Measurements from ENCODE around the gene NPBWR2.
A peak's percentile ranks its signal among the peaks of the same experiment; 100 is the strongest.

The NPBWR2 gene

GRCh38 chr20:64071341-64072332 lies 35.7 kb downstream of the NPBWR2 start:
- DNase-seq (ENCODE audit: low spot score): no peak

GRCh38 chr20:64070244-64070993 lies 36.9 kb downstream of the NPBWR2 start:
- no peak for DNase-seq (ENCODE audit: low spot score)

- DNase-seq (ENCODE audit: low spot score): peak; percentile 67
Measured at GRCh38 chr20:64069614-64070243, 37.6 kb downstream of the NPBWR2 start.

GRCh38 chr20:64069209-64069613 lies 38.2 kb downstream of the NPBWR2 start:
- DNase-seq (ENCODE audit: low spot score): no peak

- DNase-seq (ENCODE audit: low spot score): no peak
Measured at GRCh38 chr20:64068386-64069208, 38.8 kb downstream of the NPBWR2 start.

- no peak for DNase-seq (ENCODE audit: low spot score)
Measured at GRCh38 chr20:64067733-64068307, 39.5 kb downstream of the NPBWR2 start.

- DNase-seq (ENCODE audit: low spot score): no peak
Measured at GRCh38 chr20:64067005-64067632, 40.2 kb downstream of the NPBWR2 start.

GRCh38 chr20:64065974-64066343 lies 41.4 kb downstream of the NPBWR2 start:
- DNase-seq (ENCODE audit: low spot score): peak; percentile 86

GRCh38 chr20:64065062-64065973 lies 42.0 kb downstream of the NPBWR2 start:
- no peak for DNase-seq (ENCODE audit: low spot score)

- peak; percentile 89 for DNase-seq (ENCODE audit: low spot score)
Measured at GRCh38 chr20:64064145-64064698, 43.1 kb downstream of the NPBWR2 start.

GRCh38 chr20:64063389-64064144 lies 43.8 kb downstream of the NPBWR2 start:
- DNase-seq (ENCODE audit: low spot score): no peak

- peak; percentile 98 for DNase-seq (ENCODE audit: low spot score)
Measured at GRCh38 chr20:64062596-64063388, 44.6 kb downstream of the NPBWR2 start, which contains the start of gene TCEA2. Gene TCEA2, plus strand, starts transcription at chr20:64063198. Its CDS starts 115 bp downstream, at chr20:64063313.

- no peak for DNase-seq (ENCODE audit: low spot score)
Measured at GRCh38 chr20:64062276-64062595, 45.1 kb downstream of the NPBWR2 start.

- DNase-seq (ENCODE audit: low spot score): no peak
Measured at GRCh38 chr20:64058536-64058935, 48.8 kb downstream of the NPBWR2 start.

GRCh38 chr20:64057628-64058498 lies 49.5 kb downstream of the NPBWR2 start:
- DNase-seq (ENCODE audit: low spot score): peak; percentile 85

GRCh38 chr20:64056889-64057627 lies 50.3 kb downstream of the NPBWR2 start:
- no peak for DNase-seq (ENCODE audit: low spot score)

Data from AG08396 (cell line).